DND-41 (cell line): ENCODE results near the gene SRSF3.
"Not testable (repeated sequence)": the region's sequence is repeated elsewhere in the genome, so short reads cannot be mapped to it uniquely, and the experiment has no call there.

Source experiments
- ATAC-seq: fragments of 200-7000 bp; cut with Tn5 transposase; 3 replicates; pipeline ENCODE4 v1.9.1; 2021; ENCODE audit warnings: low read depth; ENCODE audit not compliant: insufficient read depth
- DNase-seq: peaks from one replicate; pipeline ENCODE4 v3.0.0-alpha.2; 2020
- H2AFZ ChIP-seq: 2 replicates; pipeline ENCODE4 v1.6.0; 2012; ENCODE audit warnings: low read depth, low read length
- H3K27ac ChIP-seq: 2 replicates; pipeline ENCODE4 v1.5.1; 2012; ENCODE audit warnings: low read length, inconsistent platforms
- H3K27me3 ChIP-seq: fragments of 200-600 bp; sonication (generic); 2 replicates; pipeline ENCODE4 v1.6.0; 2012; ENCODE audit warnings: low read length, mild to moderate bottlenecking, inconsistent platforms; ENCODE audit not compliant: insufficient read depth, poor library complexity
- H3K36me3 ChIP-seq: 2 replicates; pipeline ENCODE4 v1.5.1; 2012; ENCODE audit warnings: low read length, inconsistent platforms; ENCODE audit not compliant: insufficient read depth
- H3K4me1 ChIP-seq: 2 replicates; pipeline ENCODE4 v1.5.1; 2012; ENCODE audit warnings: mild to moderate bottlenecking, low read length; ENCODE audit not compliant: insufficient read depth
- H3K4me2 ChIP-seq: 2 replicates; pipeline ENCODE4 v1.6.0; 2012; ENCODE audit warnings: mild to moderate bottlenecking, moderate library complexity, low read length, inconsistent platforms; ENCODE audit not compliant: insufficient read depth
- H3K4me3 ChIP-seq, 2 experiments: fragments of 200-600 bp in 1 of 2; shearing (Covaris generic) in 1 of 2; 2 replicates each; pipeline ENCODE4 v1.5.1; 2012 to 2016; ENCODE audit warnings: inconsistent platforms in 2 of 2, low read length in 2 of 2, mild to moderate bottlenecking in 2 of 2, low read depth in 1 of 2, moderate library complexity in 1 of 2
- H3K79me2 ChIP-seq: 2 replicates; pipeline ENCODE4 v1.6.0; 2012; ENCODE audit warnings: low read length, inconsistent platforms; ENCODE audit not compliant: insufficient read depth
- H3K9ac ChIP-seq: 2 replicates; pipeline ENCODE4 v1.6.0; 2012; ENCODE audit warnings: low read depth, mild to moderate bottlenecking, inconsistent platforms, low read length, moderate library complexity
- H3K9me3 ChIP-seq: 2 replicates; pipeline ENCODE4 v1.5.1; 2012; ENCODE audit warnings: low read length, moderate library complexity, mild to moderate bottlenecking, inconsistent platforms; ENCODE audit not compliant: insufficient read depth, severe bottlenecking
- H4K20me1 ChIP-seq: 2 replicates; pipeline ENCODE4 v1.6.0; 2012; ENCODE audit warnings: low read length; ENCODE audit not compliant: insufficient read depth
- CTCF ChIP-seq: IDR thresholded peaks from 2 replicates; pipeline ENCODE4 v1.5.1; 2012; ENCODE audit warnings: borderline replicate concordance, low read length, moderate library complexity, mild to moderate bottlenecking; ENCODE audit not compliant: poor library complexity, severe bottlenecking; ENCODE audit errors: extremely low read depth
- EZH2 ChIP-seq: IDR thresholded peaks from 3 replicates; pipeline ENCODE4 v1.6.1; 2012; ENCODE audit warnings: borderline replicate concordance, low read depth, mild to moderate bottlenecking, moderate library complexity, low read length, inconsistent platforms; ENCODE audit not compliant: severe bottlenecking

The SRSF3 gene

DNA sequence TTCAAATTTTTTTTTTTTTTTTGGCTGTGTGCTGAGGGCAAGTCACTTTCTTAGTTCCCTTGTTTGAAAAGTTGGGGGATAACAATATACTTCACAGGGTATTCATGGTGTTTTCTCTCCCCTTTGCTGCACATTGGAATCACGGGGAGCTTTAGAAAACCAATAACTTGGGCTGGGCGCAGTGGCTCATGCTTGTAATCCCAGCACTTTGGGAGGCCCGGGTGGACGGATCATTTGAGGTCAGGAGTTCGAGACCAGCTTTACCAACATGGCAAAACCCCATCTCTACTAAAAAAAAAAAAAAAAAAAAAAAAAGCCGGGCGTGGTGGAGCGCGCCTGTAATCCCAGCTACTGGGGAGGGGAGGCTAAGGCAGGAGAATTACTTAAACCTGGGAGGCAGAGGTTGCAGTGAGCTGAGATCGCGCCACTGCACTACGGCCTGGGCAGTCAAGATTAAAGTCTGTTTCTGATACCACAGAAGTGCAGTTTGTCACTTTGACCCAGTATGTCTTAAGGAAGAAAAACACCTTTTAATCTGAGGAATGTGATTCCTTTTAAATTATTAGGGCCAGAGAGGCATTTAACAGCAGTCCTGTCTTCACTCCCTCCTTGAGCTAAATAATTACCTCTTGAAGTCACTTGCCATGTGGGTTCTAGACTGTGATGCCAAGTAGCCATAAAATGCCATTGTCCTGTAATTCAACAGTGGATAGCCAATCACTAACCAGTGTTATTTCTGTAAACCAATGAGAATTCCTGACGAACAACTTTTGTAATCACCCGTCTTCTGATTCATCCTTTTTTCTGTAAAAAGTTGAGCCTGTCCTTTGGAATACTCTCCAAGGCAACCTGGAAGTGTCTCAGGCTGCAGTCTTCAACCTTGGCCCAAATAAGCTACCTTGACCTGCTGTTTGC is 16.1 kb downstream of the SRSF3 start:
- Histone ChIP-seq H2AFZ (no peak overlapping the region), H4K20me1 (peaks cover 61% of the 10 kb centered on the region), H3K9me3 (no peaks in the 10 kb centered on the region), H3K4me1 (no peaks in the 10 kb centered on the region), H3K4me2 (no peak overlapping the region), H3K36me3 (peaks cover 80% of the 10 kb centered on the region), H3K4me3 (no peak overlapping the region), H3K9ac (no peak overlapping the region), H3K79me2 (peaks cover 55% of the 10 kb centered on the region), H3K27me3 (no peaks in the 10 kb centered on the region), H3K27ac (no peak overlapping the region)
- DNase-seq (no peak), ATAC-seq (no peak)
- TF ChIP-seq EZH2 (no peak), CTCF (no peak)

DNA sequence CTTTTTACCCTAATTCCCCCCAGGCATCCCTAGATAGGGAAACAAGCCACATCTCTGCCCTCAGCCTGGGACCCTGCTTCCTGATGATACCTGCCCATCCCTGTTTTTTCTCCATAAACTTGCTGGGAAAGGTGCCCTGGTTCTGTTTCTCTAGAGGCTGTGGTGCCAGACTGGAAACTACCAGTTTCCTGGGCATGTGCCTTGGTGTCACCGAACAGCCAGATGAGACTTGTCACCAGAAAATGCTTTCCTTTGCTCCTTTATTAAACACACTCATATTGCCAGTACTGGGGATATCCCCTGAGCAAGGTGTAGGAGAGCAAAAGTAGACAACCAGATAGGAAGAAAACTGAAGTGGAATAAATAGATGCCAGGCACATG is 16.8 kb downstream of the SRSF3 start:
- Histone ChIP-seq H3K27me3 (no peaks in the 10 kb centered on the region), H2AFZ (no peak overlapping the region), H3K9ac (no peak overlapping the region), H3K4me2 (no peak overlapping the region), H3K27ac (no peak overlapping the region), H3K4me1 (no peaks in the 10 kb centered on the region), H3K9me3 (no peaks in the 10 kb centered on the region), H3K79me2 (peaks cover 49% of the 10 kb centered on the region), H3K36me3 (peaks cover 76% of the 10 kb centered on the region), H3K4me3 (no peak overlapping the region), H4K20me1 (peaks cover 55% of the 10 kb centered on the region)
- ATAC-seq (no peak), DNase-seq (no peak)
- TF ChIP-seq EZH2 (no peak), CTCF (no peak)

DNA sequence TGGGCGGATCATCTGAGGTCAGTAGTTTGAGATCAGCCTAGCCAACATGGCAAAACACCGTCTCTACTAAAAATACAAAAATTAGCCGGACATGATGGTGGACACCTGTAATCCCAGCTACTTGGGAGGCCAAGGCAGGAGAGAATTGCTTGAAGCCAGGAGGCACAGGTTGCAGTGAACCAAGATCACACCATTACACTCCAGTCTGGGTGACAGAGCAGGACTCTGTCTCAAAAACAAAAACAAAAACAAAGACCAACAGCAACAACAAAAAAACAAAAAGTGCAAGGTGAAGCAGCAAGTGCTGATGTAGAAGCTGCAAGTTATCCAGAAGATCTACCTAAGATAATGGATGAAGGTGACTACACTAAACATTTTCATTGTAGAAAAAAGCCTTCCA is 17.5 kb downstream of the SRSF3 start:
- not testable (repeated sequence) for H3K4me1 ChIP-seq, ATAC-seq, DNase-seq

GRCh38 chr6:36612101-36612625 is 18.0 kb downstream of the SRSF3 start:
- Histone ChIP-seq H3K27me3 (no peaks in the 10 kb centered on the region), H3K9me3 (no peaks in the 10 kb centered on the region), H3K27ac (no peak overlapping the region), H3K79me2 (peaks cover 38% of the 10 kb centered on the region), H2AFZ (no peak overlapping the region), H3K36me3 (peaks cover 64% of the 10 kb centered on the region), H3K4me2 (no peak overlapping the region), H4K20me1 (peaks cover 50% of the 10 kb centered on the region), H3K9ac (no peak overlapping the region), H3K4me3 (no peak overlapping the region), H3K4me1 (no peaks in the 10 kb centered on the region)
- no peak for TF ChIP-seq EZH2
- TF ChIP-seq CTCF = no peak
- DNase-seq (no peak), ATAC-seq (no peak)

More for the DNA sequence above, 17.5 kb downstream of the SRSF3 start:
- H3K36me3 ChIP-seq = peaks cover 69% of the 10 kb centered on the region
- not testable (repeated sequence) for H3K27ac ChIP-seq, H3K4me2 ChIP-seq, H3K9me3 ChIP-seq, H2AFZ ChIP-seq, H3K9ac ChIP-seq, H3K4me3 ChIP-seq, H3K27me3 ChIP-seq
- peaks cover 52% of the 10 kb centered on the region for H4K20me1 ChIP-seq
- H3K79me2 ChIP-seq = peaks cover 43% of the 10 kb centered on the region
